H1 (cell line): Measurements from ENCODE around the gene MPHOSPH9. TPM values are rescaled to one million over a fixed set of nuclear protein-coding genes. Genes with fewer than 3 reads are reported as not detected.

Source experiments
- CTCF ChIA-PET: fragments of 300-600 bp; sonication (Branson Sonifier 250); formaldehyde crosslinking; loops from one replicate; lab custom pipeline; 2021; ENCODE audit not compliant: partially characterized antibody; lab: Charles Lee
- POLR2A ChIA-PET: fragments of 300-600 bp; sonication (Branson Sonifier 250); formaldehyde crosslinking; loops from one replicate; lab custom pipeline; 2021; ENCODE audit warnings: inconsistent platforms; ENCODE audit not compliant: partially characterized antibody; lab: Charles Lee
- DNase-seq, 2 experiments: peaks; one replicate each; pipeline versions ENCODE4 v3.0.0 to v3.0.0-alpha.2; 2010 to 2022; ENCODE audit warnings: low spot score in 2 of 2, low read depth in 1 of 2, mixed read lengths in 1 of 2
- FAIRE-seq: peaks from 2 replicates; lab custom pipeline; 2011; peaks lifted over from hg19 to GRCh38; lab: Jason Lieb, UNC
- H2AFZ ChIP-seq: 2 replicates; pipeline ENCODE4 v1.8.1; 2012; ENCODE audit warnings: low read length, inconsistent platforms
- H2AK5ac ChIP-seq: 2 replicates; pipeline ENCODE4 v1.6.1; 2013; ENCODE audit warnings: low read depth, low read length
- H2BK120ac ChIP-seq: replicated peaks from 2 replicates; pipeline ENCODE3; 2013; ENCODE audit warnings: low read depth, low read length, inconsistent platforms
- H2BK12ac ChIP-seq: 2 replicates; pipeline ENCODE4 v1.6.1; 2013; ENCODE audit warnings: low read depth, low read length
- H2BK15ac ChIP-seq: 2 replicates; pipeline ENCODE4 v1.6.1; 2013; ENCODE audit warnings: low read length
- H2BK20ac ChIP-seq: 2 replicates; pipeline ENCODE4 v1.6.1; 2013; ENCODE audit warnings: low read length
- H2BK5ac ChIP-seq: 2 replicates; pipeline ENCODE4 v1.6.1; 2013; ENCODE audit warnings: low read depth, low read length
- H3K14ac ChIP-seq: 2 replicates; pipeline ENCODE4 v1.6.1; 2013; ENCODE audit warnings: inconsistent platforms; ENCODE audit not compliant: insufficient read length
- H3K18ac ChIP-seq: 2 replicates; pipeline ENCODE4 v1.6.1; 2013; ENCODE audit warnings: low read length; ENCODE audit errors: extremely low read depth
- H3K23ac ChIP-seq: 2 replicates; pipeline ENCODE4 v1.6.1; 2013; ENCODE audit warnings: inconsistent platforms; ENCODE audit not compliant: insufficient read length
- H3K23me2 ChIP-seq: 2 replicates; pipeline ENCODE4 v1.6.1; 2013; ENCODE audit warnings: low read depth, low read length
- H3K27ac ChIP-seq: 2 replicates; pipeline ENCODE4 v1.6.1; 2011; ENCODE audit warnings: low read depth, low read length, inconsistent platforms
- H3K27me3 ChIP-seq, 4 experiments: replicated peaks in 1 of 4; 1 replicate in 1 of 4; 2 replicates in 3 of 4; pipeline versions ENCODE4 v1.6.1 to v1.8.1; 2011 to 2013; ENCODE audit warnings: low read length in 3 of 4, mild to moderate bottlenecking in 3 of 4, inconsistent platforms in 2 of 4, mixed read lengths in 2 of 4, moderate library complexity in 1 of 4; ENCODE audit not compliant: control insufficient read depth in 3 of 4, insufficient read depth in 3 of 4; ENCODE audit errors: extremely low read depth in 1 of 4
- H3K36me3 ChIP-seq, 4 experiments: 2 replicates each; pipeline versions ENCODE4 v1.6.1 to v1.8.1; 2011 to 2013; ENCODE audit warnings: mild to moderate bottlenecking in 4 of 4, low read length in 3 of 4, moderate library complexity in 2 of 4, control low read depth in 1 of 4, inconsistent platforms in 1 of 4; ENCODE audit not compliant: insufficient read depth in 4 of 4, control insufficient read depth in 2 of 4
- H3K4ac ChIP-seq: replicated peaks from 2 replicates; pipeline ENCODE3; 2013; ENCODE audit warnings: low read length, low read depth, mixed read lengths, inconsistent platforms; ENCODE audit not compliant: insufficient read length
- H3K4me1 ChIP-seq, 4 experiments: replicated peaks in 1 of 4; 1 replicate in 1 of 4; 2 replicates in 3 of 4; pipeline versions ENCODE4 v1.6.1 to v1.8.1; 2011 to 2013; ENCODE audit warnings: low read length in 3 of 4, inconsistent platforms in 2 of 4, mixed read lengths in 1 of 4; ENCODE audit not compliant: insufficient read depth in 4 of 4, control insufficient read depth in 3 of 4
- H3K4me2 ChIP-seq, 2 experiments: 2 replicates each; pipeline versions ENCODE4 v1.6.1 to v1.8.1; 2011 to 2013; ENCODE audit warnings: low read depth in 2 of 2, low read length in 2 of 2, control low read depth in 1 of 2, inconsistent platforms in 1 of 2, mild to moderate bottlenecking in 1 of 2; ENCODE audit not compliant: insufficient read depth in 1 of 2
- H3K4me3 ChIP-seq, 4 experiments: fragments of 200-600, 300-600 bp in 1 of 4; sonication (generic), shearing (Covaris generic), sonication (Bioruptor Twin) in 1 of 4; 2 replicates each; pipeline versions ENCODE4 v1.5.1 to v1.8.1; 2011 to 2016; ENCODE audit warnings: low read length in 4 of 4, low read depth in 3 of 4, control low read depth in 2 of 4, inconsistent platforms in 2 of 4, mild to moderate bottlenecking in 2 of 4, mixed read lengths in 1 of 4, moderate library complexity in 1 of 4; ENCODE audit not compliant: insufficient read depth in 2 of 4; ENCODE audit errors: extremely low read depth in 1 of 4
- H3K56ac ChIP-seq: replicated peaks from 2 replicates; pipeline ENCODE3; 2013; ENCODE audit warnings: low read depth, mild to moderate bottlenecking, mixed read lengths, low read length, inconsistent platforms; ENCODE audit not compliant: insufficient read length
- H3K79me1 ChIP-seq: 2 replicates; pipeline ENCODE4 v1.6.1; 2013; ENCODE audit warnings: low read depth, low read length, control low read depth
- H3K79me2 ChIP-seq, 2 experiments: 2 replicates each; pipeline versions ENCODE4 v1.6.1 to v1.8.1; 2012 to 2013; ENCODE audit warnings: low read length in 2 of 2, mild to moderate bottlenecking in 2 of 2, inconsistent platforms in 1 of 2; ENCODE audit not compliant: insufficient read depth in 2 of 2, control insufficient read depth in 1 of 2
- H3K9ac ChIP-seq, 4 experiments: replicated peaks in 1 of 4; 1 replicate in 1 of 4; 2 replicates in 3 of 4; pipeline versions ENCODE4 v1.6.1 to v1.8.1; 2011 to 2013; ENCODE audit warnings: low read depth in 3 of 4, low read length in 3 of 4, control low read depth in 2 of 4, mild to moderate bottlenecking in 2 of 4, moderate library complexity in 2 of 4, inconsistent platforms in 1 of 4; ENCODE audit errors: extremely low read depth in 1 of 4
- H3K9me3 ChIP-seq, 2 experiments: 2 replicates each; pipeline versions ENCODE4 v1.6.1 to v1.8.1; 2012 to 2013; ENCODE audit warnings: mild to moderate bottlenecking in 2 of 2, moderate library complexity in 2 of 2, control low read depth in 1 of 2, inconsistent platforms in 1 of 2, low read depth in 1 of 2, low read length in 1 of 2, mixed read lengths in 1 of 2; ENCODE audit not compliant: insufficient read depth in 2 of 2
- H4K20me1 ChIP-seq, 2 experiments: replicated peaks in 1 of 2; 2 replicates each; pipeline versions ENCODE3 to v1.8.1; 2011 to 2013; ENCODE audit warnings: inconsistent platforms in 2 of 2, low read length in 2 of 2, mild to moderate bottlenecking in 1 of 2; ENCODE audit not compliant: insufficient read depth in 2 of 2, control insufficient read depth in 1 of 2
- H4K5ac ChIP-seq: 2 replicates; pipeline ENCODE4 v1.6.1; 2013; ENCODE audit warnings: low read length, low read depth, mixed read lengths, inconsistent platforms; ENCODE audit not compliant: insufficient read length
- H4K8ac ChIP-seq: 2 replicates; pipeline ENCODE4 v1.8.0; 2013; ENCODE audit warnings: mild to moderate bottlenecking, moderate library complexity, low read length, inconsistent platforms; ENCODE audit not compliant: insufficient read depth; ENCODE audit errors: extremely low read depth
- H4K91ac ChIP-seq: replicated peaks from 2 replicates; pipeline ENCODE3; 2013; ENCODE audit warnings: low read length, mixed read lengths, inconsistent platforms; ENCODE audit not compliant: insufficient read length
- BACH1 ChIP-seq: IDR thresholded peaks from 2 replicates; pipeline ENCODE4 v1.6.1; 2012; ENCODE audit warnings: low read length, improper control_type of control experiment
- EGR1 ChIP-seq: IDR thresholded peaks from 2 replicates; pipeline ENCODE4 v1.6.1; 2011; ENCODE audit warnings: low read depth, low read length, borderline replicate concordance
- MAFK ChIP-seq: IDR thresholded peaks from 2 replicates; pipeline ENCODE4 v1.6.1; 2012; ENCODE audit warnings: low read depth, mild to moderate bottlenecking, improper control_type of control experiment, low read length
- PHF8 ChIP-seq: fragments of 200-600 bp; sonication (generic); conservative IDR thresholded peaks from 2 replicates; pipeline ENCODE4 v1.7.1; 2012; ENCODE audit warnings: low read depth, mild to moderate bottlenecking, inconsistent platforms, low read length, moderate library complexity
- POLR2AphosphoS5 ChIP-seq: IDR thresholded peaks from 2 replicates; pipeline ENCODE4 v1.6.1; 2011; ENCODE audit warnings: low read depth, low read length
- SIRT6 ChIP-seq: IDR thresholded peaks from one replicate; pipeline ENCODE4 v1.7.1; 2012; ENCODE audit warnings: low read length, inconsistent platforms
- SP2 ChIP-seq: IDR thresholded peaks from 2 replicates; pipeline ENCODE4 v1.6.1; 2012; ENCODE audit warnings: mild to moderate bottlenecking, low read length, inconsistent platforms
- TAF1 ChIP-seq: IDR thresholded peaks from 2 replicates; pipeline ENCODE4 v1.6.1; 2011; ENCODE audit warnings: mild to moderate bottlenecking, low read depth, low read length
- TAF7 ChIP-seq: optimal IDR thresholded peaks from 2 replicates; pipeline ENCODE3; 2011; ENCODE audit warnings: low read depth, mild to moderate bottlenecking, inconsistent platforms, low read length, moderate library complexity, borderline replicate concordance
- YY1 ChIP-seq: IDR thresholded peaks from 2 replicates; pipeline ENCODE4 v1.6.1; 2011; ENCODE audit warnings: low read depth, mild to moderate bottlenecking, low read length
- ZNF274 ChIP-seq: IDR thresholded peaks from 2 replicates; pipeline ENCODE4 v1.7.0; 2012; ENCODE audit warnings: low read length, borderline replicate concordance; ENCODE audit errors: extremely low read depth
- WGBS, 2 experiments: shearing (Covaris generic) in 1 of 2; methylation state at CpG; one replicate each; pipeline versions ENCODE4 v1.1.6 to v1.1.7; 2013 to 2015; ENCODE audit warnings: low lambda C conversion rate in 2 of 2, mixed read lengths in 2 of 2, inconsistent platforms in 1 of 2, low coverage in 1 of 2, missing lambda C conversion rate in 1 of 2; ENCODE audit not compliant: insufficient replicate concordance in 2 of 2, insufficient coverage in 1 of 2, insufficient read length in 1 of 2; ENCODE audit errors: extremely low coverage in 1 of 2, missing lambda C conversion rate in 1 of 2; 5-methylcytosine and 5-hydroxymethylcytosine counted together
- polyA plus RNA-seq, 7 experiments: library from polyadenylated mRNA; depleted of rRNA in 3 of 7; stranded (reverse) in 5 of 7; unstranded in 2 of 7; fragments of >200 nt in 5 of 7; fragments of 200-250 nt in 2 of 7; gene quantifications; 1 replicate in 5 of 7; 2 replicates in 1 of 7; 4 replicates in 1 of 7; pipeline versions ENCODE4 v1.2.1 to v1.2.3, GENCODE V29; 2011 to 2013; ENCODE audit warnings: missing spikeins in 2 of 7, mixed read lengths in 2 of 7
- total RNA-seq: library from RNA; stranded (reverse); fragmentation: NEBNext Ultra II Directional; extraction: Animal tissue kit (Norgen Biotek cat#: 25700); gene quantifications from 2 replicates; pipeline ENCODE4 v1.2.1, GENCODE V29; 2021
- TF ChIP-seq, protein P1 (sequence below): IDR thresholded peaks from 2 replicates; pipeline ENCODE4 v1.6.1; 2012; ENCODE audit warnings: low read length, inconsistent platforms

Gene MPHOSPH9
- total and polyA plus RNA-seq, 2 of the 8 experiments (the other 6 are each of a cell fraction or from before 2014, with no cell fraction given), result 8.8 to 48.8 TPM

GRCh38 chr12:123187637-123188036, 45.3 kb downstream of the MPHOSPH9 start:
- no peak for TF ChIP-seq SP2
- no peak for TF ChIP-seq YY1
- no peak for TF ChIP-seq BACH1
- no peak for TF ChIP-seq TAF1
- TF ChIP-seq EGR1, result no peak
- no peak for TF ChIP-seq SIRT6
- no peak for TF ChIP-seq MAFK
- no peak for TF ChIP-seq PHF8
- TF ChIP-seq, protein P1, sequence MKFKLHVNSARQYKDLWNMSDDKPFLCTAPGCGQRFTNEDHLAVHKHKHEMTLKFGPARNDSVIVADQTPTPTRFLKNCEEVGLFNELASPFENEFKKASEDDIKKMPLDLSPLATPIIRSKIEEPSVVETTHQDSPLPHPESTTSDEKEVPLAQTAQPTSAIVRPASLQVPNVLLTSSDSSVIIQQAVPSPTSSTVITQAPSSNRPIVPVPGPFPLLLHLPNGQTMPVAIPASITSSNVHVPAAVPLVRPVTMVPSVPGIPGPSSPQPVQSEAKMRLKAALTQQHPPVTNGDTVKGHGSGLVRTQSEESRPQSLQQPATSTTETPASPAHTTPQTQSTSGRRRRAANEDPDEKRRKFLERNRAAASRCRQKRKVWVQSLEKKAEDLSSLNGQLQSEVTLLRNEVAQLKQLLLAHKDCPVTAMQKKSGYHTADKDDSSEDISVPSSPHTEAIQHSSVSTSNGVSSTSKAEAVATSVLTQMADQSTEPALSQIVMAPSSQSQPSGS, result no peak
- no peak for TF ChIP-seq ZNF274
- TF ChIP-seq TAF7, result no peak
- no peak for TF ChIP-seq POLR2AphosphoS5
- no peak overlapping the region for H4K8ac ChIP-seq
- no peaks in the 10 kb centered on the region for H4K20me1 ChIP-seq
- H3K27ac ChIP-seq, result no peak overlapping the region
- H3K4me3 ChIP-seq, result no peak overlapping the region
- no peak overlapping the region for H3K56ac ChIP-seq
- WGBS, 2 experiments, result 90% methylated on average over 6 of the region's 6 CpGs; no CpG with 5 or more reads in 1 of the 2 experiments
- H2BK5ac ChIP-seq, result no peak overlapping the region
- no peak overlapping the region for H2BK120ac ChIP-seq
- no peaks in the 10 kb centered on the region for H3K23me2 ChIP-seq
- FAIRE-seq (no peak), DNase-seq (no peak)
- no peak overlapping the region for H3K9ac ChIP-seq
- H3K18ac ChIP-seq, result no peak overlapping the region
- no peak overlapping the region for H2AFZ ChIP-seq
- CTCF ChIA-PET, result interaction anchor here (0.6 to 0.9 kb wide), 2 partner anchors 12 to 144 kb away, joined by 3 read pairs; no protein-coding TSS in a partner anchor
- no peak overlapping the region for H2AK5ac ChIP-seq
- H3K9me3 ChIP-seq, result no peaks in the 10 kb centered on the region
- H2BK12ac ChIP-seq, result no peak overlapping the region
- H3K4ac ChIP-seq, result no peak overlapping the region
- H3K79me2 ChIP-seq, result no peaks in the 10 kb centered on the region
- H2BK15ac ChIP-seq, result no peak overlapping the region
- no peaks in the 10 kb centered on the region for H3K79me1 ChIP-seq
- H4K91ac ChIP-seq, result no peak overlapping the region
- no peak overlapping the region for H3K14ac ChIP-seq
- H3K27me3 ChIP-seq, result no peaks in the 10 kb centered on the region
- H3K4me2 ChIP-seq, result no peak overlapping the region
- no peaks in the 10 kb centered on the region for H3K4me1 ChIP-seq
- POLR2A ChIA-PET, result no interaction called here
- H3K23ac ChIP-seq, result no peak overlapping the region
- H3K36me3 ChIP-seq, result peaks cover 0 to 24% (median 4%) of the 10 kb centered on the region in 4 experiments; a peak in 5 of 8 replicates
- no peak overlapping the region for H4K5ac ChIP-seq
- no peak overlapping the region for H2BK20ac ChIP-seq
